Measurements from ENCODE around the gene ARSD.
"Not testable (repeated sequence)": the region's sequence is repeated elsewhere in the genome, so short reads cannot be mapped to it uniquely, and the experiment has no call there.

ARSD gene

GRCh38 chrX:2931612-2932011, 2.5 kb upstream of the ARSD start:
- DNase-seq (ENCODE audit: low read depth), result no peak

- DNase-seq (ENCODE audit: low read depth), result no peak
Measured at GRCh38 chrX:2931155-2931554, 2.0 kb upstream of the ARSD start.

- peak; percentile 3 for DNase-seq (ENCODE audit: low read depth)
Measured at GRCh38 chrX:2928191-2928582, 952 bp downstream of the ARSD start.

- no peak for DNase-seq (ENCODE audit: low read depth)
Measured at GRCh38 chrX:2926664-2927275, 2.4 kb downstream of the ARSD start.

GRCh38 chrX:2926255-2926654, 2.9 kb downstream of the ARSD start:
- not testable (repeated sequence) for DNase-seq (ENCODE audit: low read depth)

- no peak for DNase-seq (ENCODE audit: low read depth)
Measured at GRCh38 chrX:2924151-2924550, 5.0 kb downstream of the ARSD start.

- DNase-seq (ENCODE audit: low read depth), result no peak
Measured at GRCh38 chrX:2921750-2922149, 7.4 kb downstream of the ARSD start.

GRCh38 chrX:2921193-2921592, 7.9 kb downstream of the ARSD start:
- DNase-seq (ENCODE audit: low read depth), result no peak

- DNase-seq (ENCODE audit: low read depth), result no peak
Measured at GRCh38 chrX:2917767-2918166, 11.4 kb downstream of the ARSD start.

GRCh38 chrX:2913118-2913517, 16.0 kb downstream of the ARSD start:
- no peak for DNase-seq (ENCODE audit: low read depth)

- DNase-seq (ENCODE audit: low read depth), result no peak
Measured at GRCh38 chrX:2910109-2910508, 19.0 kb downstream of the ARSD start.

- DNase-seq (ENCODE audit: low read depth), result no peak
Measured at GRCh38 chrX:2908125-2908685, 20.9 kb downstream of the ARSD start.

GRCh38 chrX:2907295-2907694, 21.8 kb downstream of the ARSD start:
- no peak for DNase-seq (ENCODE audit: low read depth)

- no peak for DNase-seq (ENCODE audit: low read depth)
Measured at GRCh38 chrX:2903366-2903765, 25.8 kb downstream of the ARSD start.

- no peak for DNase-seq (ENCODE audit: low read depth)
Measured at GRCh38 chrX:2902841-2903240, 26.3 kb downstream of the ARSD start.

- DNase-seq (ENCODE audit: low read depth), result no peak
Measured at GRCh38 chrX:2901367-2902036, 27.6 kb downstream of the ARSD start.

- DNase-seq (ENCODE audit: low read depth), result no peak
Measured at GRCh38 chrX:2898846-2899512, 30.2 kb downstream of the ARSD start.

- not testable (repeated sequence) for DNase-seq (ENCODE audit: low read depth)
Measured at GRCh38 chrX:2897690-2898623, 31.2 kb downstream of the ARSD start.

- no peak for DNase-seq (ENCODE audit: low read depth)
Measured at GRCh38 chrX:2897311-2897689, 31.8 kb downstream of the ARSD start.

GRCh38 chrX:2894885-2895292, 34.2 kb downstream of the ARSD start:
- peak; percentile 14 for DNase-seq (ENCODE audit: low read depth)

GRCh38 chrX:2892816-2893215, 36.3 kb downstream of the ARSD start:
- DNase-seq (ENCODE audit: low read depth), result no peak
